IMR-90 (cell line): ENCODE data around the gene ATXN1. TPM values are rescaled to one million over a fixed set of nuclear protein-coding genes. Genes with fewer than 3 reads are reported as not detected.
A peak's percentile ranks its signal among the peaks of the same experiment; 100 is the strongest.

Source experiments
- ATAC-seq: fragments of 200-7000 bp; cut with Tn5 transposase; 2 replicates; pipeline ENCODE4 v1.9.1; 2020; ENCODE audit warnings: low read depth, mild to moderate bottlenecking, moderate library complexity
- BruUV-seq: library from RNA; stranded (reverse); fragments of 400-500 nt; replicated peaks from 2 replicates; lab custom pipeline; 2021; lab: Mats Ljungman, UMichigan
- CTCF ChIA-PET: fragments of 300-600 bp; formaldehyde crosslinking; extraction: SDS; loops from one replicate; lab custom pipeline; 2021; ENCODE audit warnings: antibody characterized with exemption; lab: Yijun Ruan, JAX
- POLR2A ChIA-PET: fragments of 300-600 bp; sonication (Branson Sonifier 250); formaldehyde crosslinking; loops from one replicate; lab custom pipeline; 2022; ENCODE audit warnings: antibody characterized with exemption; ENCODE audit not compliant: unreplicated experiment; lab: Charles Lee
- DNase-seq: peaks from one replicate; pipeline ENCODE4 v3.0.0; 2013
- H2AFZ ChIP-seq: replicated peaks from 2 replicates; pipeline ENCODE3; 2013; ENCODE audit warnings: low read length, mild to moderate bottlenecking; ENCODE audit not compliant: poor library complexity
- H2AK5ac ChIP-seq: 2 replicates; pipeline ENCODE4 v1.6.1; 2013; ENCODE audit warnings: low read depth, low read length, inconsistent platforms
- H2AK9ac ChIP-seq: replicated peaks from 2 replicates; pipeline ENCODE3; 2013; ENCODE audit warnings: mild to moderate bottlenecking, low read depth, low read length, moderate library complexity; ENCODE audit not compliant: poor library complexity
- H2BK120ac ChIP-seq: 2 replicates; pipeline ENCODE4 v1.6.1; 2013; ENCODE audit warnings: low read depth, low read length, inconsistent platforms
- H2BK15ac ChIP-seq: 3 replicates; pipeline ENCODE4 v1.6.1; 2013; ENCODE audit warnings: low read depth, low read length, inconsistent platforms
- H2BK20ac ChIP-seq: 2 replicates; pipeline ENCODE4 v1.6.1; 2013; ENCODE audit warnings: low read depth, mild to moderate bottlenecking, inconsistent platforms, low read length, moderate library complexity
- H2BK5ac ChIP-seq: 2 replicates; pipeline ENCODE4 v1.6.1; 2013; ENCODE audit warnings: mild to moderate bottlenecking, low read depth, low read length, inconsistent platforms; ENCODE audit not compliant: poor library complexity, severe bottlenecking
- H3K14ac ChIP-seq: replicated peaks from 2 replicates; pipeline ENCODE4 v1.6.1; 2013; ENCODE audit warnings: low read depth, low read length, inconsistent platforms
- H3K18ac ChIP-seq: 2 replicates; pipeline ENCODE4 v1.6.1; 2013; ENCODE audit warnings: low read depth, low read length, control low read depth
- H3K23ac ChIP-seq: 2 replicates; pipeline ENCODE4 v1.6.1; 2013; ENCODE audit warnings: low read depth, low read length, inconsistent platforms
- H3K27ac ChIP-seq: 2 replicates; pipeline ENCODE4 v1.5.1; 2013; ENCODE audit warnings: mild to moderate bottlenecking, control low read depth, low read length; ENCODE audit not compliant: insufficient read depth
- H3K27me3 ChIP-seq: 2 replicates; pipeline ENCODE4 v1.6.1; 2013; ENCODE audit warnings: low read length; ENCODE audit not compliant: control insufficient read depth, insufficient read depth
- H3K36me3 ChIP-seq: 2 replicates; pipeline ENCODE4 v1.6.1; 2013; ENCODE audit warnings: low read length, mixed read lengths; ENCODE audit not compliant: control insufficient read depth, insufficient read depth
- H3K4ac ChIP-seq: 2 replicates; pipeline ENCODE4 v1.6.1; 2013; ENCODE audit warnings: low read depth, low read length, inconsistent platforms
- H3K4me1 ChIP-seq: 2 replicates; pipeline ENCODE4 v1.6.1; 2013; ENCODE audit warnings: low read length, mixed read lengths; ENCODE audit not compliant: control insufficient read depth, insufficient read depth
- H3K4me2 ChIP-seq: 2 replicates; pipeline ENCODE4 v1.6.1; 2013; ENCODE audit warnings: low read depth, mild to moderate bottlenecking, control low read depth, low read length, moderate library complexity
- H3K4me3 ChIP-seq: 2 replicates; pipeline ENCODE4 v1.5.1; 2013; ENCODE audit warnings: low read depth, mild to moderate bottlenecking, control low read depth, low read length, moderate library complexity; ENCODE audit not compliant: insufficient read depth
- H3K56ac ChIP-seq: 2 replicates; pipeline ENCODE4 v1.6.1; 2013; ENCODE audit warnings: low read length, inconsistent platforms; ENCODE audit not compliant: insufficient read depth; ENCODE audit errors: extremely low read depth
- H3K79me1 ChIP-seq, 2 experiments: 2 replicates each; pipeline ENCODE4 v1.6.1; 2013; ENCODE audit warnings: low read length in 2 of 2, inconsistent platforms in 1 of 2, low read depth in 1 of 2
- H3K9ac ChIP-seq: 2 replicates; pipeline ENCODE4 v1.6.1; 2013; ENCODE audit warnings: low read depth, low read length, control low read depth
- H3K9me1 ChIP-seq: 2 replicates; pipeline ENCODE4 v1.6.1; 2013; ENCODE audit warnings: low read length, inconsistent platforms; ENCODE audit not compliant: insufficient read depth
- H3K9me3 ChIP-seq: 2 replicates; pipeline ENCODE4 v1.6.1; 2013; ENCODE audit warnings: low read length; ENCODE audit not compliant: control insufficient read depth, insufficient read depth
- H4K20me1 ChIP-seq: 2 replicates; pipeline ENCODE4 v1.6.1; 2013; ENCODE audit warnings: low read length, inconsistent platforms; ENCODE audit not compliant: insufficient read depth
- H4K5ac ChIP-seq: 2 replicates; pipeline ENCODE4 v1.6.1; 2013; ENCODE audit warnings: mild to moderate bottlenecking, low read depth, low read length, control low read depth
- H4K8ac ChIP-seq, 2 experiments: 2 replicates each; pipeline ENCODE4 v1.6.1; 2013; ENCODE audit warnings: low read depth in 2 of 2, low read length in 2 of 2, control low read depth in 1 of 2, inconsistent platforms in 1 of 2
- H4K91ac ChIP-seq: 2 replicates; pipeline ENCODE4 v1.6.1; 2013; ENCODE audit warnings: low read depth, low read length, inconsistent platforms; ENCODE audit not compliant: insufficient read depth
- CEBPB ChIP-seq: IDR thresholded peaks from 2 replicates; pipeline ENCODE4 v1.6.1; 2012; ENCODE audit warnings: low read depth, low read length, improper control_type of control experiment
- POLR2A ChIP-seq: IDR thresholded peaks from 2 replicates; pipeline ENCODE4 v1.6.1; 2012; ENCODE audit warnings: mild to moderate bottlenecking, low read depth, low read length
- SMC3 ChIP-seq: fragments of 150-350 bp; IDR thresholded peaks from 2 replicates; pipeline ENCODE4 v1.6.1; 2016; ENCODE audit warnings: low read depth, mild to moderate bottlenecking, antibody characterized with exemption, low read length, moderate library complexity
- WGBS, 2 experiments: methylation state at CpG; one replicate each; pipeline versions ENCODE4 v1.1.5 to v1.1.7; 2013; ENCODE audit warnings: missing lambda C conversion rate in 2 of 2; ENCODE audit not compliant: insufficient read length in 1 of 2; ENCODE audit errors: extremely low coverage in 2 of 2; 5-methylcytosine and 5-hydroxymethylcytosine counted together
- dilution Hi-C: fragments of 300-500 bp; cut with HindIII; formaldehyde crosslinking; loops from one replicate; pipeline ENCODE4 v1.14.3; 2018; ENCODE audit warnings: low sequenced_read_pairs; ENCODE audit not compliant: unreplicated experiment
- in situ Hi-C: fragments of 300-500 bp; cut with MboI; formaldehyde crosslinking; loops from 3 replicates; pipeline ENCODE4 v1.14.3; 2019; ENCODE audit warnings: low sequenced_read_pairs, inconsistent platforms, mixed read lengths
- intact Hi-C: fragments of 100-400 bp; cut with micrococcal nuclease; formaldehyde crosslinking; loops from 2 replicates; pipeline ENCODE4 v1.10.0; 2022
- polyA plus RNA-seq, 3 experiments: library from polyadenylated mRNA; depleted of rRNA; stranded (reverse); fragments of >200 nt; gene quantifications; 2 replicates each; pipeline ENCODE4 v1.2.3, GENCODE V29; 2012; ENCODE audit warnings: low replicate concordance in 1 of 3
- total RNA-seq: library from RNA; depleted of rRNA; stranded (reverse); fragments of >200 nt; gene quantifications from 2 replicates; pipeline ENCODE4 v1.2.3, GENCODE V29; 2012

ATXN1 gene
- total and polyA plus RNA-seq, 2 of the 4 experiments (the other 2 are of a cell fraction), result 7.3 to 11.1 TPM

- no peak overlapping the region for H2BK15ac ChIP-seq
- H3K4ac ChIP-seq, result no peak overlapping the region
- 0 out of 4 replicates have a peak overlapping the region, but pooled peaks of 1 of the 2 experiments have one; percentile 26 for H4K8ac ChIP-seq
- H2AK9ac ChIP-seq, result no peak overlapping the region
- no TSS peak for BruUV-seq
- no peaks in the 10 kb centered on the region for H4K20me1 ChIP-seq
- ATAC-seq (no peak), DNase-seq (no peak)
- H3K18ac ChIP-seq, result peak overlapping the region; percentile 46; the same call in 1 of the 2 replicates
- no peak overlapping the region for H2BK120ac ChIP-seq
- in situ Hi-C loops (no loop called here), intact Hi-C loops (loop anchor here (5.0 kb wide), 1 partner anchor 166 kb away; no protein-coding TSS in a partner anchor), dilution Hi-C loops (no loop called here)
- H3K79me1 ChIP-seq, result peaks cover 5 to 10% of the 10 kb centered on the region in 2 experiments
- H2AK5ac ChIP-seq, result peak overlapping the region; percentile 48; the same call in 1 of the 2 replicates
- H3K9me1 ChIP-seq, result peaks cover 5% of the 10 kb centered on the region
- no peak overlapping the region for H3K27ac ChIP-seq
- no peak overlapping the region for H3K56ac ChIP-seq
- H3K14ac ChIP-seq, result no peak overlapping the region
- no peak overlapping the region for H3K4me2 ChIP-seq
- no peak overlapping the region for H2AFZ ChIP-seq
- peak overlapping the region; percentile 48 for H2BK5ac ChIP-seq
- no CpG with 5 or more reads among the region's 1 CpG for WGBS, 2 experiments
- no peak overlapping the region for H3K9ac ChIP-seq
- H4K5ac ChIP-seq, result no peak overlapping the region
- POLR2A ChIA-PET, result no interaction called here
- no peak overlapping the region for H3K23ac ChIP-seq
- no peaks in the 10 kb centered on the region for H3K9me3 ChIP-seq
- peaks cover 1% of the 10 kb centered on the region; the same call in 1 of the 2 replicates for H3K36me3 ChIP-seq
- H4K91ac ChIP-seq, result peak overlapping the region; percentile 17; the same call in 1 of the 2 replicates
- no peak overlapping the region for H2BK20ac ChIP-seq
- H3K4me3 ChIP-seq, result no peak overlapping the region
- TF ChIP-seq SMC3 (no peak), CEBPB (0 out of 2 replicates have a peak, but pooled peaks have one; percentile 31), POLR2A (no peak)
- H3K27me3 ChIP-seq, result no peaks in the 10 kb centered on the region
- CTCF ChIA-PET, result no interaction called here
- H3K4me1 ChIP-seq, result peaks cover 10% of the 10 kb centered on the region
Observed at GRCh38 chr6:16498237-16498636, 263.0 kb downstream of the ATXN1 start.
